ENCODE results near the gene GBF1. TPM values are rescaled to one million over a fixed set of nuclear protein-coding genes. Genes with fewer than 3 reads are reported as not detected.

The GBF1 gene
- total RNA-seq, 4 donors from 2014 or later = 10.9 to 45.4 (median 23.9) TPM

DNA sequence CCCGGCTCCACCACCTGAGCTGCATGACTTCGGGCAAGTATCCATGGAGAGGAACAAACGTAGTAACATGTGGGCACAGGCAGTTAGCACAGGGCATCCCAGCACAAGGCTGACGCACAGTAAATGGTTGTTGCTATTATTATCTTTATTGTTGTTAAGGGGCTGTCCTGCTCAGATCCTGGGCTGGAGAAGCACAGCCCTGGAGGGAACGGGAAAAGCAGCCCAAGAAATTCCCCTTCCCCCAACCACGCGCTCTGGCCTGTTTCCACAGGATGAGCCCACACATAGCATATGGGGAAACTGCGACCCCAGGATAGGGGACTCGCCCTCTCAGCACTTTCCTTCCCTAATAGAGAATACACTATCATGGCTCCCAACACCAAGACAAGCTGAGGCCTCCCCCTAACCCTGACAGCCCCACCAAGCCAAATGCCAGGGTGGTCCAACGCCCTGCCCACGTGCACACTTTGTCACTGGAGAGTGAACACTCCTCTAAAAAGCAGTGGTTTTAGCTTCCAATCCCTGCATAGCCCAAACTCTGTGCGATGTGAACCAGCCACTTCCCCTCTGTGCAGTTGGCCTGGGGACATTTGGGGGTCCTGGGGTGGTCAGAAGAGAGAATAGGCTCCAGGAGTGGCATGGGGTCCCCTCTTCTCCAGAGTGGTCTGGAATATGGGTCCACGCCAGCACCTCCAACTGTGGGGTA, 162.2 kb downstream of the GBF1 start:
- Histone ChIP-seq H3K9me3 (no peaks in the 10 kb centered on the region), H3K27ac (peak overlapping the region; percentile 87 to 91), H3K36me3 (no peaks in the 10 kb centered on the region), H3K4me3 (peak overlapping the region in 1 of 2 donors; percentile 4), H3K27me3 (no peaks in the 10 kb centered on the region), H3K4me1 (peaks cover 0 to 4% of the 10 kb centered on the region in 2 donors)
- TF ChIP-seq, protein P1, sequence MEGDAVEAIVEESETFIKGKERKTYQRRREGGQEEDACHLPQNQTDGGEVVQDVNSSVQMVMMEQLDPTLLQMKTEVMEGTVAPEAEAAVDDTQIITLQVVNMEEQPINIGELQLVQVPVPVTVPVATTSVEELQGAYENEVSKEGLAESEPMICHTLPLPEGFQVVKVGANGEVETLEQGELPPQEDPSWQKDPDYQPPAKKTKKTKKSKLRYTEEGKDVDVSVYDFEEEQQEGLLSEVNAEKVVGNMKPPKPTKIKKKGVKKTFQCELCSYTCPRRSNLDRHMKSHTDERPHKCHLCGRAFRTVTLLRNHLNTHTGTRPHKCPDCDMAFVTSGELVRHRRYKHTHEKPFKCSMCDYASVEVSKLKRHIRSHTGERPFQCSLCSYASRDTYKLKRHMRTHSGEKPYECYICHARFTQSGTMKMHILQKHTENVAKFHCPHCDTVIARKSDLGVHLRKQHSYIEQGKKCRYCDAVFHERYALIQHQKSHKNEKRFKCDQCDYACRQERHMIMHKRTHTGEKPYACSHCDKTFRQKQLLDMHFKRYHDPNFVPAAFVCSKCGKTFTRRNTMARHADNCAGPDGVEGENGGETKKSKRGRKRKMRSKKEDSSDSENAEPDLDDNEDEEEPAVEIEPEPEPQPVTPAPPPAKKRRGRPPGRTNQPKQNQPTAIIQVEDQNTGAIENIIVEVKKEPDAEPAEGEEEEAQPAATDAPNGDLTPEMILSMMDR (IDR thresholded peaks at IDR 0.05) = no peak
- TF ChIP-seq POLR2A (IDR thresholded peaks at IDR 0.05) = no peak
- no peak for DNase-seq
- intact Hi-C loops (cut with DNase I; ENCODE audit: low total_unique reads) = no loop called here

DNA sequence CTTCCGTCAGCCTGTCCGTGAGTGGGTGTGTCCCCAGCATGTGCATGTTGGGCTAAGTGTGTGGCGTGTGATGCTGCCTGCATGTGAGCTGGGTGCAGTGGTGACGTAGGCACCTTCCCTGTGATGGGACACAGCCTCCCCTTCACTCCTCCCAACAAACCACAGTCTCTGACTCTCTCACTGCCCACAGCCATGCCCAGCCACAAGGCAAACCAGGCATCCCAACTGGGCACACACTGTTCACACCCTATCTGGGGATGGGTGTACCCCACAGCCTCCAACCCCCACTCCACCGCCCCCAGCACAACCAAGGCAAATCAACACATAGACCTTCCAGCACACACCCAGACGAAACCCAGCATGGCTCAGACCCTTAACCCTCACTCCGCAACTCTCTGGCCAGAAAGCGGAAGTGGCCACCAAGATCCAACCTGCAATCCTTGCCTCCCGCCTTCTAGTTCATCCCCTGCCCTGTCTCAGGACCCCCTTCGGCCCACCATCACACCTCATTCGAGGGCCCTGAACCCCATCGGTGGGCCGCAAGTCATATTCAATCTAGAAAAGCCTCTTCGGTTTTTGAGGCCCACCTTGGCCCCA, 162.9 kb downstream of the GBF1 start:
- Histone ChIP-seq H3K4me3 (peak overlapping the region; percentile 33 to 46), H3K36me3 (no peaks in the 10 kb centered on the region), H3K27me3 (no peaks in the 10 kb centered on the region), H3K9me3 (no peaks in the 10 kb centered on the region), H3K4me1 (peaks cover 0 to 4% of the 10 kb centered on the region in 2 donors), H3K27ac (peak overlapping the region; percentile 87 to 91)
- intact Hi-C loops (cut with DNase I; ENCODE audit: low total_unique reads) = no loop called here
- peak in 1 of 2 donors; percentile 50 for TF ChIP-seq POLR2A (IDR thresholded peaks at IDR 0.05)
- TF ChIP-seq, protein P1 (IDR thresholded peaks at IDR 0.05) = no peak
- DNase-seq = peak in 1 of 2 donors; percentile 79

DNA sequence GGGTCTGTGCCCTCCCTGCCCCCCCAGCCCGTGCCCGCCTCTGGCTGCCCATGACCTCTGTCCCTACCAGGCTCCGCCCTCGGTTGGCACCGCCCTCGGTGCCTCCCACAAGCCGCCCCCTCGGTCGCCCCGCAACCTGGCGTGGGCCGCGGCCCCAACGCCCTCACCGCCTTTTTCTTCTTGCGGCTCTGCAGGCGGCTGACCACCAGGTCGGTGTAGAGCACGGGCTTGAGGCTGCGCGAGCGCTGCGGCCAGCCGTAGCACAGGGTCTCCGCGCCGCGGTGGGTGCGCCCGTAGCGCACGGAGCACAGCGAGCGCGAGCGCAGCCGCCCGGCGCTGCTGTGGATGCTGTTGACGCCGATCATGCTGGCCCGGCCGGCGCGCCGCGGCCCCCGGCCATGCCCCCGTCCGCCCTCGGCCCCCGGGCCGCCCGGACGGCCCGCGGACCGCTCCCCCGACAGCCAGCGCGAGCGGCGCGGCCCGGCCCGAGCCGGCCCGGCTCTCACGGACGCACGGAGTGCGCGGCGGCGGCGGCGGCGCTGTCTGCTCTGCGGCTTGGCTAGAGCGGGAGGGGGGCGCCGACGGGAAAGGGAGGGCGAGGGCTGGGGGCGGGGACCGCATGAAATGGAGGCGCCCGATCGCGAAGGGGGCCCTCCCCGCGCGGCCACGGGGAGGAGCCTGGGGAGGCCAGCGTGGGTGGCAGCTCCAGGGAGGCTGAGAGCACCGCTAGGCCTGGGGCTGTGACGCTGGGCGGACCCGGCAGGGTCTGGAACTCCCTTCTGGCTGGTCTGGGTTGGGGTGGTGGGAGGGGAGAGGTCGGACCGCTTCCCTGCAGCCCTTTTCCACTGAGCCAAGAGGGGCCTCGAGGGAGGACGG, 163.6 kb downstream of the GBF1 start:
- Histone ChIP-seq H3K27me3 (no peaks in the 10 kb centered on the region), H3K9me3 (no peaks in the 10 kb centered on the region), H3K36me3 (no peaks in the 10 kb centered on the region), H3K27ac (peak overlapping the region; percentile 87 to 91), H3K4me1 (peaks cover 0 to 4% of the 10 kb centered on the region in 2 donors), H3K4me3 (peak overlapping the region; percentile 33 to 46)
- peak; percentile 78 to 84 for DNase-seq
- TF ChIP-seq, protein P1 (IDR thresholded peaks at IDR 0.05) = no peak
- TF ChIP-seq POLR2A (IDR thresholded peaks at IDR 0.05) = peak in 1 of 2 donors; percentile 66
- intact Hi-C loops (cut with DNase I; ENCODE audit: low total_unique reads) = no loop called here

DNA sequence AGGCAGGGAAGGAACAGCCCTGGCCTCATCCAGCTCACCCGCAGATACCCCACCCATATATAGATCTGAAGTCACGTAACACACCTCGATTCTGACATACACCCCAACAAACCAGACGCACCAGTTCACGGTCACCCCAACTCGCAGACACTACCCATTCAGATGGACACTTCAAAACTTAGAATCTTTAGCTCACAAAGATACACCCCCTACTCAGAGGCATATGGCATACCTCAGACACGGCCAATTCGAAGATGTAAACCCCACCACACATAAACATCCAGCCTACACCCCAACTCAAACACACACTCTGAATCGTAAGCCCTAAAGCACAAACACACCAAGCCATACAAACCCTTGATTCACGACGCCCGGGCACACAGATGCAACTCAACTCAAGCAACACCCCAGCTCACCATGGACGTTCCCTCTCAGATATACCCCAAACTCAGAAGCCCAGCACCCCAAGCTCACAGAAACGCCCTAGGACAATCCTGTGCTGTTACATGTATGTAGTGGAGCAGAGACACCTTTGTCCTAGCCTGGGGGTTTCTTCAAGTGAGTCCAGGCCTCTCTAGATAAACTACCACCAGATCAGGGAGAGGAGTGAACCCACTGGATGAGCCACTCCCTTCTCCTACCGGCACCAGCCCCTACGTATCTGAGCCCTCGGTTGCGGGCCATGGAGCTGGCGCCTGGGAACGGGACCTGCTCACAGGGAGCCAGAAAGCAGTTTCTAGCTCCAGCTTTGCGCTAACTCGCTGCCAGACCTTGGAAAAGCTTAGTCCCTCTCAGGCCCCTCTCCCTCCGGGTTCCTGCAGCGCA, 164.5 kb downstream of the GBF1 start:
- peak overlapping the region; percentile 87 to 91 for H3K27ac ChIP-seq
- intact Hi-C loops (cut with DNase I; ENCODE audit: low total_unique reads) = no loop called here

More for the DNA sequence above, 164.5 kb downstream of the GBF1 start:
- TF ChIP-seq POLR2A (IDR thresholded peaks at IDR 0.05) = no peak
- TF ChIP-seq, protein P1 (IDR thresholded peaks at IDR 0.05) = no peak
- Histone ChIP-seq H3K4me3 (peak overlapping the region; percentile 38 to 46), H3K4me1 (peaks cover 0 to 4% of the 10 kb centered on the region in 2 donors), H3K36me3 (no peaks in the 10 kb centered on the region), H3K9me3 (no peaks in the 10 kb centered on the region), H3K27me3 (peaks cover 0 to 2% of the 10 kb centered on the region in 2 donors)
- DNase-seq = peak in 1 of 2 donors; percentile 11

Data from uterus (tissue), 4 donors.